Measurements from ENCODE around the gene NKIRAS2. TPM values are rescaled to one million over a fixed set of nuclear protein-coding genes. Genes with fewer than 3 reads are reported as not detected.
"Not testable (repeated sequence)": the region's sequence is repeated elsewhere in the genome, so short reads cannot be mapped to it uniquely, and the experiment has no call there.

NKIRAS2 gene
- total RNA-seq, 1 donor from 2014 or later, result 23.7 TPM

GRCh38 chr17:42018339-42018738, 1.6 kb upstream of the NKIRAS2 start:
- Histone ChIP-seq H3K36me3 (no peaks in the 10 kb centered on the region), H3K4me3 (peak overlapping the region; percentile 93), H3K79me2 (ENCODE audit: low read depth) (peaks cover 57% of the 10 kb centered on the region), H3F3A (ENCODE audit: low read depth) (peaks cover 62% of the 10 kb centered on the region), H3K9ac (peak overlapping the region; percentile 1), H3K4me2 (peak overlapping the region; percentile 87), H3K4me1 (peaks cover 14% of the 10 kb centered on the region), H2AFZ (replicated peaks) (no peak overlapping the region), H3K27ac (no peak overlapping the region), H4K20me1 (ENCODE audit: low read depth) (peaks cover 11% of the 10 kb centered on the region), H3K9me3 (ENCODE audit: low read depth) (no peaks in the 10 kb centered on the region), H3K27me3 (no peaks in the 10 kb centered on the region)
- H3K36me3 Mint-ChIP-seq, result peaks cover 11% of the 10 kb centered on the region
- peak; percentile 28 for DNase-seq (ENCODE audit: low spot score)
- H3K4me1 Mint-ChIP-seq, result peaks cover 47% of the 10 kb centered on the region
- TF ChIP-seq EZH2 (IDR thresholded peaks at IDR 0.05), result no peak
- no peak for TF ChIP-seq CTCF (IDR thresholded peaks at IDR 0.05)
- TF ChIP-seq EZH2phosphoT487 (IDR thresholded peaks at IDR 0.05), result no peak
- peak overlapping the region; percentile 97 for H3K4me3 Mint-ChIP-seq
- peak overlapping the region; percentile 94 for H3K27ac Mint-ChIP-seq
- H3K27me3 Mint-ChIP-seq (ENCODE audit: insufficient read depth, low read depth), result peaks cover 5% of the 10 kb centered on the region
- H3K9me3 Mint-ChIP-seq, result no peaks in the 10 kb centered on the region

- Mint-ChIP-seq H3K36me3 (peaks cover 8% of the 10 kb centered on the region), H3K4me1 (peaks cover 43% of the 10 kb centered on the region), H3K27ac (no peak overlapping the region), H3K9me3 (no peaks in the 10 kb centered on the region), H3K27me3 (ENCODE audit: insufficient read depth, low read depth) (peaks cover 5% of the 10 kb centered on the region), H3K4me3 (peak overlapping the region; percentile 97)
- Histone ChIP-seq H3K9ac (no peak overlapping the region), H3K79me2 (ENCODE audit: low read depth) (peaks cover 50% of the 10 kb centered on the region), H3K4me1 (peaks cover 14% of the 10 kb centered on the region), H2AFZ (replicated peaks) (no peak overlapping the region), H3K27me3 (no peaks in the 10 kb centered on the region), H3K27ac (no peak overlapping the region), H3F3A (ENCODE audit: low read depth) (peaks cover 59% of the 10 kb centered on the region), H3K4me3 (no peak overlapping the region), H3K36me3 (no peaks in the 10 kb centered on the region), H4K20me1 (ENCODE audit: low read depth) (peaks cover 5% of the 10 kb centered on the region), H3K9me3 (ENCODE audit: low read depth) (no peaks in the 10 kb centered on the region), H3K4me2 (no peak overlapping the region)
- DNase-seq (ENCODE audit: low spot score), result no peak
- TF ChIP-seq EZH2phosphoT487 (IDR thresholded peaks at IDR 0.05), result no peak
- no peak for TF ChIP-seq CTCF (IDR thresholded peaks at IDR 0.05)
- TF ChIP-seq EZH2 (IDR thresholded peaks at IDR 0.05), result no peak
These were observed 902 bp upstream of the NKIRAS2 start for GRCh38 chr17:42018988-42019387.

GRCh38 chr17:42020845-42021244, 955 bp downstream of the NKIRAS2 start:
- not testable (repeated sequence) for H3K36me3 ChIP-seq; H3K27me3 Mint-ChIP-seq (ENCODE audit: insufficient read depth, low read depth); DNase-seq (ENCODE audit: low spot score); H2AFZ ChIP-seq (replicated peaks); H3K9me3 ChIP-seq (ENCODE audit: low read depth); H3K36me3 Mint-ChIP-seq; H3K27ac Mint-ChIP-seq; H3K27me3 ChIP-seq; H3K27ac ChIP-seq; H3K9me3 Mint-ChIP-seq; H4K20me1 ChIP-seq (ENCODE audit: low read depth)
- Histone ChIP-seq H3K4me1 (peaks cover 12% of the 10 kb centered on the region), H3K9ac (peak overlapping the region; percentile 94), H3F3A (ENCODE audit: low read depth) (peaks cover 52% of the 10 kb centered on the region), H3K4me2 (peak overlapping the region; percentile 85), H3K79me2 (ENCODE audit: low read depth) (peaks cover 32% of the 10 kb centered on the region), H3K4me3 (peak overlapping the region; percentile 98)
- Mint-ChIP-seq H3K4me1 (peaks cover 48% of the 10 kb centered on the region), H3K4me3 (peak overlapping the region; percentile 97)

GRCh38 chr17:42023524-42024349, 3.8 kb downstream of the NKIRAS2 start:
- H2AFZ ChIP-seq (replicated peaks), result no peak overlapping the region
- no peak overlapping the region for H3K4me2 ChIP-seq
- H3K4me1 ChIP-seq, result peaks cover 31% of the 10 kb centered on the region
- H3K4me1 Mint-ChIP-seq, result peaks cover 56% of the 10 kb centered on the region
- H3K36me3 Mint-ChIP-seq, result peaks cover 8% of the 10 kb centered on the region
- H3K27ac Mint-ChIP-seq, result no peak overlapping the region
- H3K9ac ChIP-seq, result no peak overlapping the region
- H3K27me3 ChIP-seq, result no peaks in the 10 kb centered on the region
- H3K36me3 ChIP-seq, result no peaks in the 10 kb centered on the region
- no peak for DNase-seq (ENCODE audit: low spot score)
- no peak overlapping the region for H3K27ac ChIP-seq
- no peak for TF ChIP-seq EZH2 (IDR thresholded peaks at IDR 0.05)
- no peak for TF ChIP-seq CTCF (IDR thresholded peaks at IDR 0.05)
- TF ChIP-seq EZH2phosphoT487 (IDR thresholded peaks at IDR 0.05), result no peak
- peaks cover 3% of the 10 kb centered on the region for H4K20me1 ChIP-seq (ENCODE audit: low read depth)
- H3K27me3 Mint-ChIP-seq (ENCODE audit: insufficient read depth, low read depth), result peaks cover 5% of the 10 kb centered on the region
- no peaks in the 10 kb centered on the region for H3K9me3 Mint-ChIP-seq
- H3K4me3 ChIP-seq, result no peak overlapping the region
- peaks cover 55% of the 10 kb centered on the region for H3F3A ChIP-seq (ENCODE audit: low read depth)
- no peaks in the 10 kb centered on the region for H3K9me3 ChIP-seq (ENCODE audit: low read depth)
- H3K79me2 ChIP-seq (ENCODE audit: low read depth), result peaks cover 19% of the 10 kb centered on the region
- no peak overlapping the region for H3K4me3 Mint-ChIP-seq

Data from neural progenitor cell (in vitro differentiated cells).